Forelimb muscle (tissue), 1 donor: ENCODE measurements around the gene RELA. TPM values are rescaled to one million over a fixed set of nuclear protein-coding genes. Genes with fewer than 3 reads are reported as not detected.

Source experiments
- DNase-seq: peaks from one replicate; pipeline ENCODE4 v3.0.0-alpha.2; 2013; ENCODE audit warnings: low read depth
- polyA plus RNA-seq: library from polyadenylated mRNA; unstranded; fragments of 120-200 nt; gene quantifications from one replicate; pipeline ENCODE4 v1.2.1, GENCODE V29; 2013; ENCODE audit not compliant: insufficient read length

The RELA gene
- polyA plus RNA-seq, 1 donor: 42.1 TPM

- peak; percentile 100 for DNase-seq
Observed at GRCh38 chr11:65615229-65615949, 47.3 kb downstream of the RELA start, which contains the start of gene PCNX3. Gene PCNX3 (plus strand): TSS chr11:65615776. CDS start chr11:65616312, 536 bp downstream.

GRCh38 chr11:65613091-65613928 lies 49.4 kb downstream of the RELA start:
- DNase-seq: no peak

- no peak for DNase-seq
Observed at GRCh38 chr11:65612691-65613090, 50.0 kb downstream of the RELA start.

GRCh38 chr11:65611758-65612603 lies 50.7 kb downstream of the RELA start:
- DNase-seq: no peak

GRCh38 chr11:65611028-65611757 lies 51.5 kb downstream of the RELA start:
- no peak for DNase-seq

- DNase-seq: no peak
Observed at GRCh38 chr11:65610404-65610803, 52.3 kb downstream of the RELA start.

- no peak for DNase-seq
Observed at GRCh38 chr11:65609665-65610064, 53.1 kb downstream of the RELA start.

- no peak for DNase-seq
Observed at GRCh38 chr11:65609229-65609628, 53.5 kb downstream of the RELA start.

GRCh38 chr11:65607614-65608426 lies 54.9 kb downstream of the RELA start:
- no peak for DNase-seq

GRCh38 chr11:65606876-65607613 lies 55.7 kb downstream of the RELA start:
- DNase-seq: peak; percentile 72

- DNase-seq: no peak
Observed at GRCh38 chr11:65604258-65604657, 58.5 kb downstream of the RELA start.

Other genes with a start within 250 kb of the RELA start
- gene NEAT1, start 240.1 kb downstream of the RELA start, polyA plus RNA-seq: 94.1 TPM
- gene MALAT1, start 163.9 kb downstream of the RELA start, polyA plus RNA-seq: 200 TPM
- gene SCYL1, start 137.8 kb downstream of the RELA start, polyA plus RNA-seq: 43.6 TPM
- gene LTBP3, start 104.6 kb downstream of the RELA start, polyA plus RNA-seq: 131 TPM
- gene ZNRD2, start 92.4 kb downstream of the RELA start, polyA plus RNA-seq: 53.9 TPM
- 37.3 TPM for gene FAM89B, start 90.4 kb downstream of the RELA start, polyA plus RNA-seq
- gene EHBP1L1, start 86.9 kb downstream of the RELA start, polyA plus RNA-seq: 355 TPM
- 1.4 TPM for gene KCNK7, start 67.1 kb downstream of the RELA start, polyA plus RNA-seq
- gene MAP3K11, start 48.7 kb downstream of the RELA start, polyA plus RNA-seq: 30.1 TPM
- 18.0 TPM for gene PCNX3, start 47.1 kb downstream of the RELA start, polyA plus RNA-seq
- gene SIPA1, start 24.8 kb downstream of the RELA start, polyA plus RNA-seq: 34.0 TPM
- 38.0 TPM for gene KAT5, start 49.3 kb upstream of the RELA start, polyA plus RNA-seq
- 30.2 TPM for gene RNASEH2C, start 57.9 kb upstream of the RELA start, polyA plus RNA-seq
- 1.5 TPM for gene AP5B1, start 118.1 kb upstream of the RELA start, polyA plus RNA-seq
- not detected for gene OVOL1, start 124.1 kb upstream of the RELA start, polyA plus RNA-seq
- gene SNX32, start 171.0 kb upstream of the RELA start, polyA plus RNA-seq: 1.8 TPM
- gene CFL1, start 195.3 kb upstream of the RELA start, polyA plus RNA-seq: 578 TPM
- 43.9 TPM for gene MUS81, start 197.5 kb upstream of the RELA start, polyA plus RNA-seq
- gene EFEMP2, start 209.9 kb upstream of the RELA start, polyA plus RNA-seq: 82.6 TPM
- gene CTSW, start 216.9 kb upstream of the RELA start, polyA plus RNA-seq: 1.3 TPM
- gene FIBP, start 225.6 kb upstream of the RELA start, polyA plus RNA-seq: 55.8 TPM
- gene CCDC85B, start 227.8 kb upstream of the RELA start, polyA plus RNA-seq: 14.7 TPM
- gene FOSL1, start 237.5 kb upstream of the RELA start, polyA plus RNA-seq: not detected